GM13976 (cell line): ENCODE measurements around the gene PIP4K2A.
"Not testable (repeated sequence)": the region's sequence is repeated elsewhere in the genome, so short reads cannot be mapped to it uniquely, and the experiment has no call there.

Source experiments
- DNase-seq: peaks from one replicate; pipeline ENCODE4 v3.0.0; 2012; ENCODE audit warnings: low spot score
- in situ Hi-C: fragments of 300-500 bp; cut with MboI; formaldehyde crosslinking; loops from one replicate; pipeline ENCODE4 v1.12.0; 2022; ENCODE audit warnings: low sequenced_read_pairs, mixed read lengths, inconsistent platforms; ENCODE audit not compliant: unreplicated experiment
- TF ChIP-seq, protein P1 (sequence below): IDR thresholded peaks from 2 replicates; pipeline ENCODE4 v1.5.1; 2012; ENCODE audit warnings: borderline replicate concordance, mild to moderate bottlenecking; ENCODE audit not compliant: insufficient read depth; ENCODE audit errors: extremely low read depth, missing control alignments, control extremely low read depth

The PIP4K2A gene

DNA sequence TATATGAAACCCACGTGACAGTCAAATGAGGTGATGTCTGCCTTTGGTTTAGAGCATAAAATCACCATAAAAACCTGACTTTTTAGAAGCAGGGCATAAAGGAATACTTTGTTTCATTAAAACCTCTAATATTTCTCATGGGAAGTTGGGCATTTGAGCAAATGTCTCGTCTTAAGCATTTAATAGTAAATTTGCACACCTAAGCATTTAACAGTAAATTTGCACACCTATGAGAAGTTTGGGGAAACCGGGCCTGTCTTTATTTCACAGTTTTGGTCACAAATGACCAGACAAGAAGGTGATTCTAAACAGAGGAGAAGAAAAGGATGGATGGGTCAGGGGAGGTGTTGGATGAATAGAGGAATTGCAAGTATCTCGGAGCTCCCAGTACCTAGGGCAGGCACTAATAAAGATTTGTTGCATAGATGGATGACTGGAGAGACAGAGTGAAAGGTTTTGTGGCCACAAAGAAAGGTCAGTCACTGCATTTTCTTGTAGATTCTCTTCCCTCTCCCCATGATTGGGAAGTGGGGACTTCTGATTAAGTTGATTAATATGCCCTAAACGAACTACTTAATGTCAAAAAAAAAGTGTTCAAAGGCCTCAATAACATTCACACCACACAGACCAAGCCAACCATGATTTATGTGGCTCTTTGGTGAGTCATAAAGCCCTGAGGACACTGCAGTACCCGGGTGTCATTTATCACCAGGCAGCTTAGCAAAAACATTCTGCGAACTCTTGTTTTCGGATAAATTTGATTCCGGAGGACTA, 210.9 kb downstream of the PIP4K2A start:
- TF ChIP-seq, protein P1, sequence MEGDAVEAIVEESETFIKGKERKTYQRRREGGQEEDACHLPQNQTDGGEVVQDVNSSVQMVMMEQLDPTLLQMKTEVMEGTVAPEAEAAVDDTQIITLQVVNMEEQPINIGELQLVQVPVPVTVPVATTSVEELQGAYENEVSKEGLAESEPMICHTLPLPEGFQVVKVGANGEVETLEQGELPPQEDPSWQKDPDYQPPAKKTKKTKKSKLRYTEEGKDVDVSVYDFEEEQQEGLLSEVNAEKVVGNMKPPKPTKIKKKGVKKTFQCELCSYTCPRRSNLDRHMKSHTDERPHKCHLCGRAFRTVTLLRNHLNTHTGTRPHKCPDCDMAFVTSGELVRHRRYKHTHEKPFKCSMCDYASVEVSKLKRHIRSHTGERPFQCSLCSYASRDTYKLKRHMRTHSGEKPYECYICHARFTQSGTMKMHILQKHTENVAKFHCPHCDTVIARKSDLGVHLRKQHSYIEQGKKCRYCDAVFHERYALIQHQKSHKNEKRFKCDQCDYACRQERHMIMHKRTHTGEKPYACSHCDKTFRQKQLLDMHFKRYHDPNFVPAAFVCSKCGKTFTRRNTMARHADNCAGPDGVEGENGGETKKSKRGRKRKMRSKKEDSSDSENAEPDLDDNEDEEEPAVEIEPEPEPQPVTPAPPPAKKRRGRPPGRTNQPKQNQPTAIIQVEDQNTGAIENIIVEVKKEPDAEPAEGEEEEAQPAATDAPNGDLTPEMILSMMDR = no peak
- in situ Hi-C loops = no loop called here
- no peak for DNase-seq

GRCh38 chr10:22501863-22502262, 212.5 kb downstream of the PIP4K2A start:
- TF ChIP-seq, protein P1 = no peak
- no peak for DNase-seq
- in situ Hi-C loops = no loop called here

DNA sequence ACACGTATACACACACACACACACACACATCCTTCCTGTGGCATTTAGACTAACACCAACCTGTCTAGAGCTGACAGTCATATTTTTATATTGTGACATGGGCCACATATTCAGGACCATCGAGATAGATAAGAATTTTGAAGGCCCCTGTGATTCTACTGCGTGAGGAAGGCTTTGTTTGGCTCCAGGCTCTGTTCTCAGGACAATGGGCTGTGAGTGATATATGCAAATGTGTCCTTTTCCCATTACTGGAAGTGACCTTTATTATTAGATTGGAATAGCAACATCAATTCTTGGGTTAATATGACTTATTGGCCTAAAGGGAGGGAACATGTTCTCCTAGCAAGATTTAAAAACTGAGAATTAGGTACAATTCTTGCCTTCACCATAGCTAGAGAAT, 213.0 kb downstream of the PIP4K2A start:
- in situ Hi-C loops = no loop called here
- TF ChIP-seq, protein P1 = no peak
- DNase-seq = no peak

- DNase-seq = no peak
- TF ChIP-seq, protein P1 = no peak
- in situ Hi-C loops = no loop called here
Measured at GRCh38 chr10:22500656-22501340, 213.6 kb downstream of the PIP4K2A start.

GRCh38 chr10:22499973-22500372, 214.4 kb downstream of the PIP4K2A start:
- in situ Hi-C loops, DNase-seq: not testable (repeated sequence)

DNA sequence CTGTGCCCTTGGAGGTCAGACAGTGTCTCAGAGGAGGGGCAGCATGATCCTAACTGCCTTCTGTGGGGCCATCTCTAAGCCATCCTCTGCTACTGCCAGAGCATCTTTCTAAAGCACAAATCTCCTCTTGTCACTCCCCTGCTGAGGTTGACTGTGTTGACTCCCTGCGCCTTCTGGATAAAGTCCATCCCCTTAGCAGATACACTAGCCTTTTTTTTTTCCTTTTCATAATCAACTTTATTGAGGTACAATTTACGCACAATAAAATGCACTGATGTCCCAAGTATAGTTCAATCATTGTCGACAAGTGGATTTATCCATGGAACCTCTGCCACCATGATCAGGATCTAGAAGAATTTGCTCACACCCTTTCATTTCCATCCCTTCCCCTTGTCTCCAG, 219.0 kb downstream of the PIP4K2A start:
- TF ChIP-seq, protein P1 = no peak
- in situ Hi-C loops = no loop called here
- DNase-seq = no peak

- TF ChIP-seq, protein P1 = no peak
- no peak for DNase-seq
- in situ Hi-C loops = no loop called here
Measured at GRCh38 chr10:22494007-22494406, 220.4 kb downstream of the PIP4K2A start.
